Measurements from ENCODE around the gene RPS10.
A peak's percentile ranks its signal among the peaks of the same experiment; 100 is the strongest.

The RPS10 gene

GRCh38 chr6:34425498-34426410 is at the start of gene RPS10:
Gene RPS10 (minus strand): TSS chr6:34426069. CDS start chr6:34425221, 848 bp downstream.
- DNase-seq: peak; percentile 71

- no peak for DNase-seq
Measured at GRCh38 chr6:34475238-34475682, 49.4 kb upstream of the RPS10 start.

- no peak for DNase-seq
Measured at GRCh38 chr6:34474754-34475153, 48.9 kb upstream of the RPS10 start.

GRCh38 chr6:34473967-34474366 is 48.1 kb upstream of the RPS10 start:
- DNase-seq: no peak

- DNase-seq: no peak
Measured at GRCh38 chr6:34472425-34472824, 46.6 kb upstream of the RPS10 start.

- DNase-seq: no peak
Measured at GRCh38 chr6:34469499-34469898, 43.6 kb upstream of the RPS10 start.

- DNase-seq: no peak
Measured at GRCh38 chr6:34468378-34468892, 42.6 kb upstream of the RPS10 start.

- DNase-seq: no peak
Measured at GRCh38 chr6:34466242-34467185, 40.6 kb upstream of the RPS10 start.

GRCh38 chr6:34465531-34466241 is 39.8 kb upstream of the RPS10 start, which contains the start of gene PACSIN1:
Gene PACSIN1 (plus strand): TSS chr6:34466076. CDS start chr6:34526306, 60,230 bp downstream.
- DNase-seq: no peak

GRCh38 chr6:34463849-34464248 is 38.0 kb upstream of the RPS10 start:
- no peak for DNase-seq

- DNase-seq: no peak
Measured at GRCh38 chr6:34463299-34463698, 37.4 kb upstream of the RPS10 start.

GRCh38 chr6:34462551-34462971 is 36.7 kb upstream of the RPS10 start:
- DNase-seq: peak; percentile 76

GRCh38 chr6:34462010-34462409 is 36.1 kb upstream of the RPS10 start:
- DNase-seq: no peak

GRCh38 chr6:34460796-34461507 is 35.1 kb upstream of the RPS10 start:
- DNase-seq: no peak

GRCh38 chr6:34459899-34460593 is 34.2 kb upstream of the RPS10 start:
- DNase-seq: peak; percentile 50

GRCh38 chr6:34457742-34458735 is 32.2 kb upstream of the RPS10 start:
- peak; percentile 52 for DNase-seq

GRCh38 chr6:34457382-34457741 is 31.5 kb upstream of the RPS10 start:
- no peak for DNase-seq

- DNase-seq: no peak
Measured at GRCh38 chr6:34455831-34456230, 30.0 kb upstream of the RPS10 start.

GRCh38 chr6:34451192-34451591 is 25.3 kb upstream of the RPS10 start:
- DNase-seq: no peak

- no peak for DNase-seq
Measured at GRCh38 chr6:34447910-34448309, 22.0 kb upstream of the RPS10 start.

All from SHP77 treated with DMSO at 0.1 percent for 48 hours (cell line).